ENCODE measurements around the gene NLRP8. TPM values are rescaled to one million over a fixed set of nuclear protein-coding genes. Genes with fewer than 3 reads are reported as not detected.
"Not testable (repeated sequence)": the region's sequence is repeated elsewhere in the genome, so short reads cannot be mapped to it uniquely, and the experiment has no call there.

The NLRP8 gene
- total RNA-seq, 1 donor from 2014 or later: not detected

DNA sequence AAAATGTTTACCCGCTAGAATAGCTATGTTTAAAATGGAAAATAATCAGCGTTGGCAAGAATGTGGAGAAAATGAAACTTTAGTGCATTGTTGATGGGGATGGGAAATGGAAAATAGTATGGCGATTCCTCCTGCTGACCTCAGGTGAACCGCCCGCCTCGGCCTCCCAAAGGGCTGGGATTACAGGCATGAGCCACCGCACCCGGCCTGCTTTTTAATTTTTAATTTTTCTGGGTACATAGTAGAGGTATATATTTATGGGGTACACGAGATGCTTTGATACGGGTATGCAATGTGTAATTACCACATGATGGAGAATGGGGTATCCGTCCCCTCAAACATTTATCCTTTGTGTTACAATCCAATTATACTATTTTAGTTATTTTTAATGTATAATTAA, 7.3 kb upstream of the NLRP8 start:
- DNase-seq (no peak), ATAC-seq (ENCODE audit: low read depth) (no peak)
- no peaks in the 10 kb centered on the region for H3K36me3 Mint-ChIP-seq (ENCODE audit: low read depth)
- TF ChIP-seq, protein P1, sequence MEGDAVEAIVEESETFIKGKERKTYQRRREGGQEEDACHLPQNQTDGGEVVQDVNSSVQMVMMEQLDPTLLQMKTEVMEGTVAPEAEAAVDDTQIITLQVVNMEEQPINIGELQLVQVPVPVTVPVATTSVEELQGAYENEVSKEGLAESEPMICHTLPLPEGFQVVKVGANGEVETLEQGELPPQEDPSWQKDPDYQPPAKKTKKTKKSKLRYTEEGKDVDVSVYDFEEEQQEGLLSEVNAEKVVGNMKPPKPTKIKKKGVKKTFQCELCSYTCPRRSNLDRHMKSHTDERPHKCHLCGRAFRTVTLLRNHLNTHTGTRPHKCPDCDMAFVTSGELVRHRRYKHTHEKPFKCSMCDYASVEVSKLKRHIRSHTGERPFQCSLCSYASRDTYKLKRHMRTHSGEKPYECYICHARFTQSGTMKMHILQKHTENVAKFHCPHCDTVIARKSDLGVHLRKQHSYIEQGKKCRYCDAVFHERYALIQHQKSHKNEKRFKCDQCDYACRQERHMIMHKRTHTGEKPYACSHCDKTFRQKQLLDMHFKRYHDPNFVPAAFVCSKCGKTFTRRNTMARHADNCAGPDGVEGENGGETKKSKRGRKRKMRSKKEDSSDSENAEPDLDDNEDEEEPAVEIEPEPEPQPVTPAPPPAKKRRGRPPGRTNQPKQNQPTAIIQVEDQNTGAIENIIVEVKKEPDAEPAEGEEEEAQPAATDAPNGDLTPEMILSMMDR (IDR thresholded peaks at IDR 0.05): no peak
- intact Hi-C loops (cut with micrococcal nuclease): no loop called here
- H3K9me3 Mint-ChIP-seq: peaks cover 7% of the 10 kb centered on the region
- H3K4me1 Mint-ChIP-seq: no peaks in the 10 kb centered on the region
- peaks cover 3% of the 10 kb centered on the region for H3K27me3 Mint-ChIP-seq
- H3K4me3 Mint-ChIP-seq: no peak overlapping the region
- CTCF ChIA-PET: no interaction called here
- POLR2A ChIA-PET: no interaction called here
- H3K27ac Mint-ChIP-seq: no peak overlapping the region

DNA sequence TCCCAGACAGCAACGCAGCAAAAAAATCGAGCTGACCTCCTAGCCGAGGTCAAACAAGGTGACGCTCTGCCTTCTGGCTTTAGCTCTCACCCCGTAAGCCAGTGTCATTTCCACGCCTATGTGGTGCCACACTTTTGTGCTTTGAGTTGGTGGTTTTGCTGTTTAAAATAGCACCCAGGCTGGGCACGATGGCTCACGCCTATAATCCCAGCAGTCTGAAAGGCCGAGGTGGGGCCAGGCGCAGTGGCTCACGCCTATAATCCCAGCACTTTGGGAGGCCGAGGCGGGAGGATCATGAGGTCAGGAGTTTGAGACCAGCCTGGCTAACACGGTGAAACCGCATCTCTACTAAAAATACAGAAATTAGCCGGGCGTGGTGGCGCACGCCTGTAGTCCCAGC, 2.9 kb downstream of the NLRP8 start:
- intact Hi-C loops (cut with micrococcal nuclease); CTCF ChIA-PET: not testable (repeated sequence)

DNA sequence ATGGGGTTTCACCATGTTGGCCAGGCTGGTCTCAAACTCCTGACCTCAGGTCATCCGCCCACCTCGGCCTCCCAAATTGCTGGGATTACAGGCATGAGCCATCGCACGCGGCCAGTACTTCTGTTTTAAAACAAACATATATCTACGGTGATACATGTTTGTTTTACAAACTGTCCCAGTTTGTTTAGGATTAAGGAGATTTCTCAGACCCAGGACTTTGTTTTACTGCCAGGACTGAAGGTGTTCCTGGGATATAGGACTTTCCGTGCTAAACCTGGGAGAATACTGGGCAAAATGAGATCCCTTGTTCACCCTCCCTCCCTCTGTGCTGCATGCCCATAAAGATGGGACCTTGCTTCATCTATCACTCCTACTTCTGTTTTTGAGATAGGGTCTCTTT, 8.8 kb downstream of the NLRP8 start:
- DNase-seq: no peak
- ChIA-PET POLR2A (no interaction called here), CTCF (no interaction called here)
- H3K27me3 Mint-ChIP-seq: no peaks in the 10 kb centered on the region
- intact Hi-C loops (cut with micrococcal nuclease): no loop called here
- H3K4me1 Mint-ChIP-seq: no peaks in the 10 kb centered on the region
- H3K4me3 Mint-ChIP-seq: no peak overlapping the region
- H3K36me3 Mint-ChIP-seq (ENCODE audit: low read depth): no peaks in the 10 kb centered on the region
- no peaks in the 10 kb centered on the region for H3K9me3 Mint-ChIP-seq
- TF ChIP-seq, protein P1 (IDR thresholded peaks at IDR 0.05): no peak
- ATAC-seq (ENCODE audit: low read depth): no peak
- no peak overlapping the region for H3K27ac Mint-ChIP-seq

More for the DNA sequence above, 2.9 kb downstream of the NLRP8 start:
- H3K27me3 Mint-ChIP-seq; H3K9me3 Mint-ChIP-seq; H3K4me3 Mint-ChIP-seq; H3K27ac Mint-ChIP-seq; H3K36me3 Mint-ChIP-seq (ENCODE audit: low read depth); H3K4me1 Mint-ChIP-seq; POLR2A ChIA-PET; DNase-seq; ATAC-seq (ENCODE audit: low read depth): not testable (repeated sequence)

DNA sequence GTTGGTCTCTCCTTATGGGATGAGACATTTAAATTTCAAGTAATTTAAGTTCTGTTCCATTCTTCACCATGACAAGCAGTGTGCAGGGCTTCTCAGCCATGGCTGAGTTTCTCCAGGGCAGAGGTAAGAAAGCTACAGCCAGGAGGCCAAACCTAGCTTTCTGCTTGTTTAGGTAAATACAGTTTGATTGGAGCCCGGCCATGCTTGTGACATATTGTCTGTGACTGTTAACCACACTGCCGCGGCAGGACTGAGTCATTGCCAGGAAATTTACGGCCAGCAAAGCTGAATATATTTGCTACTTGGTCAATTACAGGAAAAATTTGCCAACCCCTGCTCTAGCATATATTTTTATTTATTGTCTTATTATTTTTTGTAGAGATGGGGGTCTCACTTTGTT, 10.7 kb downstream of the NLRP8 start:
- Mint-ChIP-seq H3K27ac (no peak overlapping the region), H3K4me1 (no peaks in the 10 kb centered on the region), H3K27me3 (no peaks in the 10 kb centered on the region), H3K36me3 (ENCODE audit: low read depth) (no peaks in the 10 kb centered on the region), H3K4me3 (no peak overlapping the region), H3K9me3 (no peaks in the 10 kb centered on the region)
- TF ChIP-seq, protein P1 (IDR thresholded peaks at IDR 0.05): no peak
- intact Hi-C loops (cut with micrococcal nuclease): no loop called here
- CTCF ChIA-PET: no interaction called here
- ATAC-seq (ENCODE audit: low read depth) (no peak), DNase-seq (no peak)
- POLR2A ChIA-PET: no interaction called here

DNA sequence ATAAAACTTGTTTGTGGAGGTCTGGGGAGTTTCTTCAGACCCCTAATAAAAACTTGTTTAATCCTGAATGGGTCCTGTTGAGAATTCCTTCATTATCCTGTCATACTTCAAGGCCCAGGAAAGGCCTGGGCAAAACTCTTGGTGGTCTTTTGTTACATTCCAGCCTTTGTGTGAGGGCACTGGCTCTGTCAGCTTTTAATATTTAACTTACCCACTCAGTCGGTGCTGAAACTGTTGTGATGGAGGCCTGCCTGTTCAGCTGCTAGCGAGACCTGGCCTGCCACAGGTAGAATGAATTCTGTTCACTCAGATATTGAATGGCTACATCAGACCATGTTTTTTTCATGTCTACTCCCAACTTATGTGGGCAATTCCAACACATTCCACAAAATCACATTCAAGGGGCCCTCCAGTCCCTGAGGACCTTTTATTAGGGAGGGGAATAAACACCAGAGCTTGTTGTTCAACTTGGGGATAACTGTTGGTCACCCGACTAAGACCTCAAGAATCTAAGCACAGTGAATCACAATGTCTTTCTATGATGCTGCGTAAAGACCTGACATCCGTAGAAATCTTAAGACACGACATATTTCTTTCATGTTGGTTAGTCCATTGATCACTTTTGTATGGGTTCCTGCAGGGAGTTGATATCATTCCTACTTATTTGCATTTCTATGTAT, 12.5 kb downstream of the NLRP8 start:
- CTCF ChIA-PET: no interaction called here
- Mint-ChIP-seq H3K9me3 (peaks cover 2% of the 10 kb centered on the region), H3K4me1 (no peaks in the 10 kb centered on the region), H3K36me3 (ENCODE audit: low read depth) (no peaks in the 10 kb centered on the region), H3K4me3 (no peak overlapping the region), H3K27me3 (no peaks in the 10 kb centered on the region), H3K27ac (no peak overlapping the region)
- DNase-seq: no peak
- POLR2A ChIA-PET: no interaction called here
- intact Hi-C loops (cut with micrococcal nuclease): no loop called here
- TF ChIP-seq, protein P1 (IDR thresholded peaks at IDR 0.05): no peak
- ATAC-seq (ENCODE audit: low read depth): no peak

DNA sequence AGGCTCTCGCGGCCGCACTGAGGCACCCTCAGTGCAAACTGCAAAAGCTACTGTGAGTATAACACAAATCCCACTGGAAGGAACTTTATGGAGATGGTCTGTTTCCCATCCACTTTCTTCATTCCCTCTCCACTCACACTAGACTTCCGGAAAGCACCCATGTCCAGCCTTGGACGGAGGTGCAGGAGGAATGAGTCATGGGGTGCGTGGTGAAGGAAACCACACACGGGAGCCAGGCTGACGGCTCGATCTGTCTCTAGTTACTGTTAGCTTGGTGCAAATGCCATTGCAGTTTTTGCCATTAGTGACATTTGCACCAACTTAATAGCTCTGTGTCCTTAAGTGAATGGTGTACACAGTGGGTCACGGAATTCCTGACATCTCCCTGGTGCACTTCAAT, 14.6 kb downstream of the NLRP8 start:
- no peaks in the 10 kb centered on the region for H3K36me3 Mint-ChIP-seq (ENCODE audit: low read depth)
- POLR2A ChIA-PET: no interaction called here
- peaks cover 4% of the 10 kb centered on the region for H3K9me3 Mint-ChIP-seq
- H3K27ac Mint-ChIP-seq: no peak overlapping the region
- ATAC-seq (ENCODE audit: low read depth) (no peak), DNase-seq (no peak)
- CTCF ChIA-PET: no interaction called here
- H3K4me3 Mint-ChIP-seq: no peak overlapping the region
- H3K4me1 Mint-ChIP-seq: no peaks in the 10 kb centered on the region
- intact Hi-C loops (cut with micrococcal nuclease): no loop called here
- TF ChIP-seq, protein P1 (IDR thresholded peaks at IDR 0.05): no peak
- H3K27me3 Mint-ChIP-seq: no peaks in the 10 kb centered on the region
